HepG2 (cell line): ENCODE measurements around the gene ZBTB47. TPM values are rescaled to one million over a fixed set of nuclear protein-coding genes. Genes with fewer than 3 reads are reported as not detected.

Source experiments
- ATAC-seq: fragments of 200-7000 bp; cut with Tn5 transposase; 3 replicates; pipeline ENCODE4 v1.9.1; 2020; ENCODE audit warnings: mild to moderate bottlenecking, moderate library complexity
- BruUV-seq: library from RNA; stranded (reverse); fragments of 400-500 nt; replicated peaks from 2 replicates; lab custom pipeline; 2021; lab: Mats Ljungman, UMichigan
- CTCF ChIA-PET: fragments of 300-600 bp; formaldehyde crosslinking; extraction: SDS; loops from one replicate; lab custom pipeline; 2021; ENCODE audit warnings: low total read pairs, inconsistent platforms, low intra/inter-chr PET ratio; lab: Yijun Ruan, JAX
- POLR2A ChIA-PET: fragments of 350-600 bp; sonication (Branson Sonifier 250); formaldehyde crosslinking; loops from one replicate; lab custom pipeline; 2020; ENCODE audit warnings: antibody characterized with exemption, inconsistent platforms; lab: Yijun Ruan, JAX
- DNase-seq: peaks from one replicate; pipeline ENCODE4 v3.0.0-alpha.2; 2015; ENCODE audit warnings: low spot score
- FAIRE-seq: peaks from 3 replicates; lab custom pipeline; 2011; peaks lifted over from hg19 to GRCh38; lab: Jason Lieb, UNC
- H2AFZ ChIP-seq: one replicate; pipeline ENCODE4 v1.6.1; 2011; ENCODE audit warnings: low read length, inconsistent platforms
- H3K27ac ChIP-seq: fragments of 300-600 bp; 3 replicates; pipeline ENCODE4 v1.8.0; 2011; ENCODE audit warnings: mixed run types, mild to moderate bottlenecking, mixed read lengths, low read length, inconsistent platforms; ENCODE audit not compliant: insufficient read depth; ENCODE audit errors: extremely low read length
- H3K27me3 ChIP-seq, 2 experiments: fragments of 200-600 bp in 1 of 2; 2 replicates in 1 of 2; 3 replicates in 1 of 2; pipeline versions ENCODE4 v1.6.0 to v1.8.0; 2011; ENCODE audit warnings: low read length in 2 of 2, mild to moderate bottlenecking in 2 of 2, moderate library complexity in 2 of 2, inconsistent platforms in 1 of 2; ENCODE audit not compliant: insufficient read depth in 2 of 2, control insufficient read depth in 1 of 2
- H3K36me3 ChIP-seq, 2 experiments: fragments of 200-600 bp in 1 of 2; replicated peaks in 1 of 2; 2 replicates in 1 of 2; 3 replicates in 1 of 2; pipeline versions ENCODE4 v1.5.1 to v1.8.0; 2011; ENCODE audit warnings: low read length in 2 of 2, inconsistent platforms in 1 of 2; ENCODE audit not compliant: insufficient read depth in 2 of 2, control insufficient read depth in 1 of 2
- H3K4me1 ChIP-seq: 2 replicates; pipeline ENCODE4 v1.5.1; 2012; ENCODE audit warnings: low read length, inconsistent platforms; ENCODE audit not compliant: insufficient read depth
- H3K4me2 ChIP-seq: 2 replicates; pipeline ENCODE4 v1.6.0; 2011; ENCODE audit warnings: low read depth, low read length, inconsistent platforms
- H3K4me3 ChIP-seq, 3 experiments: fragments of 200-600 bp in 1 of 3; sonication (generic), shearing (Covaris generic) in 1 of 3; replicated peaks in 1 of 3; 2 replicates each; pipeline ENCODE4 v1.5.1; 2011 to 2016; ENCODE audit warnings: low read length in 3 of 3, inconsistent platforms in 2 of 3, low read depth in 2 of 3, mild to moderate bottlenecking in 2 of 3, control low read depth in 1 of 3, mixed read lengths in 1 of 3; ENCODE audit not compliant: insufficient read depth in 1 of 3
- H3K79me2 ChIP-seq: one replicate; pipeline ENCODE4 v1.6.1; 2011; ENCODE audit warnings: low read length, inconsistent platforms; ENCODE audit not compliant: insufficient read depth
- H3K9ac ChIP-seq: 2 replicates; pipeline ENCODE4 v1.6.0; 2011; ENCODE audit warnings: mild to moderate bottlenecking, low read depth, low read length, inconsistent platforms; ENCODE audit not compliant: insufficient read depth
- H3K9me3 ChIP-seq: 2 replicates; pipeline ENCODE4 v1.5.1; 2012; ENCODE audit warnings: mild to moderate bottlenecking, low read length
- H4K20me1 ChIP-seq: 2 replicates; pipeline ENCODE4 v1.6.0; 2011; ENCODE audit warnings: inconsistent platforms, mild to moderate bottlenecking, low read length, moderate library complexity; ENCODE audit not compliant: insufficient read depth
- BATF2 ChIP-seq: sonication (generic); formaldehyde crosslinking; IDR thresholded peaks from 2 replicates; pipeline ENCODE4 v1.8.0; 2022; ENCODE audit warnings: mild to moderate bottlenecking, missing genetic modification reagents, moderate library complexity
- CBX2 ChIP-seq, 2 experiments: fragments of 200-600 bp in 1 of 2; sonication (generic); formaldehyde crosslinking in 1 of 2; IDR thresholded peaks; 2 replicates each; pipeline versions ENCODE4 v1.7.0 to v1.8.1; 2018 to 2022; ENCODE audit warnings: low read depth in 2 of 2, low read length in 1 of 2, mild to moderate bottlenecking in 1 of 2, missing genetic modification reagents in 1 of 2
- CSRNP1 ChIP-seq: sonication (generic); formaldehyde crosslinking; IDR thresholded peaks from 2 replicates; pipeline ENCODE4 v1.8.1; 2023; ENCODE audit warnings: mild to moderate bottlenecking, missing genetic modification reagents
- SP140L ChIP-seq: sonication (generic); formaldehyde crosslinking; IDR thresholded peaks from 2 replicates; pipeline ENCODE4 v1.4.0; 2020; ENCODE audit warnings: missing genetic modification reagents, borderline replicate concordance
- ZNF235 ChIP-seq: sonication (generic); formaldehyde crosslinking; IDR thresholded peaks from 2 replicates; pipeline ENCODE4 v1.8.1; 2023; ENCODE audit warnings: mild to moderate bottlenecking, missing genetic modification reagents, borderline replicate concordance
- ZNF263 ChIP-seq: sonication (generic); formaldehyde crosslinking; IDR thresholded peaks from 2 replicates; pipeline ENCODE4 v1.4.0; 2020; ENCODE audit warnings: missing genetic modification reagents
- ZNF329 ChIP-seq: sonication (generic); formaldehyde crosslinking; IDR thresholded peaks from 2 replicates; pipeline ENCODE4 v1.9.0; 2021; ENCODE audit warnings: low read depth, mild to moderate bottlenecking, missing genetic modification reagents
- ZNF350 ChIP-seq: sonication (generic); formaldehyde crosslinking; IDR thresholded peaks from 2 replicates; pipeline ENCODE4 v1.4.0; 2020; ENCODE audit warnings: mild to moderate bottlenecking, low read depth, missing genetic modification reagents, borderline replicate concordance
- ZNF431 ChIP-seq: sonication (generic); formaldehyde crosslinking; IDR thresholded peaks from 2 replicates; pipeline ENCODE4 v1.9.0; 2022; ENCODE audit warnings: missing genetic modification reagents, low read depth, mild to moderate bottlenecking, borderline replicate concordance
- ZNF451 ChIP-seq: sonication (generic); formaldehyde crosslinking; IDR thresholded peaks from 2 replicates; pipeline ENCODE4 v1.5.0; 2020; ENCODE audit warnings: mild to moderate bottlenecking, missing genetic modification reagents
- ZNF468 ChIP-seq: sonication (generic); formaldehyde crosslinking; IDR thresholded peaks from 2 replicates; pipeline ENCODE4 v1.8.0; 2022; ENCODE audit warnings: mild to moderate bottlenecking, moderate library complexity, missing genetic modification reagents
- ZSCAN12 ChIP-seq: sonication (generic); formaldehyde crosslinking; IDR thresholded peaks from 2 replicates; pipeline ENCODE4 v1.9.0; 2021; ENCODE audit warnings: mild to moderate bottlenecking, missing genetic modification reagents
- ZSCAN9 ChIP-seq: IDR thresholded peaks from 2 replicates; pipeline ENCODE4 v1.6.1; 2016; ENCODE audit warnings: borderline replicate concordance
- WGBS: methylation state at CpG from one replicate; pipeline ENCODE4 v1.1.6; 2017; ENCODE audit warnings: low lambda C conversion rate; 5-methylcytosine and 5-hydroxymethylcytosine counted together
- in situ Hi-C: cut with HindIII; loops from 2 replicates; pipeline ENCODE4 v1.10.0; 2017; ENCODE audit warnings: low pct_unique_long_range_greater_than_20kb; ENCODE audit not compliant: extremely low pct_ligation_motif_present
- intact Hi-C: fragments of 100-400 bp; cut with micrococcal nuclease; formaldehyde crosslinking; loops from one replicate; pipeline ENCODE4 v1.10.0; 2022; ENCODE audit not compliant: unreplicated experiment
- polyA plus RNA-seq, 8 experiments: library from polyadenylated mRNA; depleted of rRNA in 3 of 8; stranded (reverse) in 7 of 8; unstranded in 1 of 8; fragments of >200 nt; fragmentation: Illumina TruSeq in 4 of 8; extraction: Trizol in 4 of 8; gene quantifications; 2 replicates each; pipeline versions ENCODE4 v1.2.1 to v1.2.3, GENCODE V29; 2011 to 2016; ENCODE audit warnings: low read depth in 4 of 8, missing spikeins in 1 of 8, mixed read lengths in 1 of 8; ENCODE audit not compliant: insufficient read depth in 1 of 8
- total RNA-seq, 5 experiments: library from RNA; depleted of rRNA; stranded (reverse); fragments of >200 nt; fragmentation: Illumina TruSeq; extraction: Trizol; gene quantifications; 2 replicates each; pipeline ENCODE4 v1.2.3, GENCODE V29; 2016; ENCODE audit warnings: low read depth in 1 of 5

The ZBTB47 gene
- total and polyA plus RNA-seq, 2 of the 13 experiments (the other 11 are each of a cell fraction or from before 2014, with no cell fraction given): 1.5 to 3.1 TPM

DNA sequence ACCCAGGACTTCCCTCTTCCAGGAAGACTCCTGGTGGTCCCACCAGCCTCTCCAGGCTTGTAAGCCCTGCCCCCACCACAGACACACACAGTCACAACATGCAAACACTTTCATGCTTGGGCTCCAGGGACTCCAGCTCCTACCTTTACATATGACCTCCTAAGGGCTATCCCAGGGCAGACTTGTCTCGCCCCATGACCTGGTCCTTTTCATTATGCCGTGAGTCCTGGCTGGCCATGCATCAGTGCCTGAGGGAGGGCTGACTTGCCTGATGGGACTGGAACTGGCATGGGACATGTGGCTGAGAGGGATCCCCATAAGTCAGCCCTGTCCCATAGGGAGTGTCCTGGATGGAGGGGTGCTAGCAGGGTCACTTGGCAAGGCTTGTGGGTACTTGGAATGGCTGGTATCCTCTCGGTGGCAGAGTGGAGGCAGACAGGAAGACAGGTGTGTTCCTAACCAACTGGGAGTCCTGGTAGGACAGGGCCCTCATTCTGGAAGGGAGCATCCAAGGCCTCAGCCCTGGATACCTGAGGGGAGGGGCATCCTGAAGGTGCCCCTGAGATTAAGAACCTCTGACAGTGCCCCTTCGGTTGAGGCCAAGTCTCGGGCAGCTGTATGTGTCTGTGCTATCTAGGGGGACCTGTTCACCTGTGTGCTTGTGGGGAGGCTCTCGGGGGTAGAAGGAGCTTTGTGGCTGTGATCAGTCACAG, 49.6 kb downstream of the ZBTB47 start:
- Histone ChIP-seq H3K27ac (no peak overlapping the region), H3K36me3 (no peaks in the 10 kb centered on the region), H3K79me2 (no peaks in the 10 kb centered on the region), H3K9ac (no peak overlapping the region), H2AFZ (no peak overlapping the region), H3K4me3 (no peak overlapping the region), H4K20me1 (no peaks in the 10 kb centered on the region), H3K27me3 (peaks cover 2 to 12% of the 10 kb centered on the region in 2 experiments; a peak in 3 of 5 replicates), H3K9me3 (no peaks in the 10 kb centered on the region), H3K4me2 (no peak overlapping the region), H3K4me1 (no peaks in the 10 kb centered on the region)
- FAIRE-seq (no peak), DNase-seq (no peak), ATAC-seq (no peak)
- ChIA-PET CTCF (no interaction called here), POLR2A (no interaction called here)
- in situ Hi-C loops (no loop called here), intact Hi-C loops (no loop called here)
- WGBS: 25% methylated on average over 3 of the region's 6 CpGs
- BruUV-seq: no TSS peak
- TF ChIP-seq CSRNP1 (CRISPR knock-in tag): no peak
- TF ChIP-seq SP140L (CRISPR knock-in tag): no peak
- no peak for TF ChIP-seq ZNF329 (CRISPR knock-in tag)
- TF ChIP-seq ZNF263 (CRISPR knock-in tag): no peak
- no peak for TF ChIP-seq ZNF431 (CRISPR knock-in tag)
- no peak for TF ChIP-seq CBX2 (IDR thresholded peaks at IDR 0.05; ENCODE audit: low read depth, low read length)
- TF ChIP-seq CBX2 (CRISPR knock-in tag; IDR thresholded peaks at IDR 0.05; ENCODE audit: low read depth): no peak
- no peak for TF ChIP-seq ZSCAN12 (CRISPR knock-in tag)
- no peak for TF ChIP-seq ZNF235 (CRISPR knock-in tag)
- no peak for TF ChIP-seq ZNF350
- TF ChIP-seq BATF2: no peak
- TF ChIP-seq ZNF451 (CRISPR knock-in tag): no peak
- TF ChIP-seq ZNF468 (CRISPR knock-in tag): no peak
- no peak for TF ChIP-seq ZSCAN9 (CRISPR knock-in tag)
